Measurements from ENCODE around the gene GPR61. TPM values are rescaled to one million over a fixed set of nuclear protein-coding genes. Genes with fewer than 3 reads are reported as not detected.
A peak's percentile ranks its signal among the peaks of the same experiment; 100 is the strongest.

Gene GPR61
- polyA plus RNA-seq, 1 donor from 2014 or later = 9.7 TPM

DNA sequence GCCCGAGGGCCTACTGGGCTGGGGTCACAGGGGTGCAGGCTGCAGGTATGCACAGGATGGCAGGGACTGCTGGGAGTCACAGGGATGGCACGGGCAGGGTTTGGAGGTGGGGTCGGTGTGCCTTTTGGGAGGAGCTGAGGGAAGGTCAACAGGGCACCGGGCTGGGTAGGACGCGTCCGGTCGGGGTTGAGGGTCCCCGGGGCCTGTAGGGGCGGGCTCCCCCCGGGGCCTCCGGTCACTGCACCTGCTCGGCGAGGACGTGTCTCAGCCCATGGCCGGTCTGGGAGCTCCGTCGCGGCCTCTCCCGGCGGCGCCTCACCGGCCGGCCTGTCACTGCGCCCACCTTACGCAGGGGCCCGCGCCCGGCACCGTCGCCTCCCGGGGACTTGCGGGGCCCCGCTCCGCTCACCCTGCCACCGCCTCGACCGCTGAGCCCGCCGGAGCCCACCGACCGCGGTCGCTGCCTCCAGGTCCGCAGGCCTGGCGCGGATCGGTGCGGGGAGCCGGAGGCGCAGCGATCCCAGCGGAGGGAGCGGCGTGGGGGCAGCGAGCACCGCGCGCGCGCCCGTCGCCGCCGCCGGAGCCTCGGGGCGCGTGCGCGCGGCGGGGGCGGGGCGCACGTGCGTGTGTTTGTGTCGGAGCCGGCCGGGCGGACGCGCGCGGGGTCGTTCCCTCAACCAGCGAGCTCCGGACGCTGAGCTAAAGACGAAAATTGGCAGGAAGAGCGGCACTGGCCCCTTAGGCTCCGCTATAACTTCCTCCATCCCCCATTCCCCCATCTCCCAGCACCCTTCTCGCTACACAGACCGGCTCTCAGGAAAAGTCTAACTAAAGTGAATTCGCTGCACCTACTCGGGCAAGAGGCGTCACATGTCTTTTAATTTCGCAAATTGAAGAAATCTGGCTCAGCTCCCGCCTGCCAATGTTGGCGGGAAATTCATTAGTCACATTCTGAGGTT is 30.2 kb upstream of the GPR61 start, which contains the start of gene AMIGO1:
Gene AMIGO1 (minus strand): TSS at position 552 of the 959 bp plus-strand sequence. CDS start 815 bp downstream, outside the sequence.
- no peaks in the 10 kb centered on the region for H3F3A ChIP-seq (ENCODE audit: insufficient read depth, low read length, poor library complexity, severe bottlenecking)
- H3K9me2 ChIP-seq (ENCODE audit: insufficient read depth, low read length) = no peaks in the 10 kb centered on the region
- peak within 1 kb of the TSS; percentile 97 for H3K4me2 ChIP-seq (ENCODE audit: low read length)
- peak within 1 kb of the TSS; percentile 68 for H3K9ac ChIP-seq (ENCODE audit: low read length)
- no peaks in the 10 kb centered on the region for H3K79me2 ChIP-seq (replicated peaks; ENCODE audit: insufficient read depth, low read length)
- H3K27me3 ChIP-seq (ENCODE audit: insufficient read depth, low read depth, low read length) = no peaks in the 10 kb centered on the region
- no peaks in the 10 kb centered on the region for H3K9me3 ChIP-seq (ENCODE audit: low read length)
- no peaks in the 10 kb centered on the region for H4K20me1 ChIP-seq (ENCODE audit: insufficient read depth)
- TF ChIP-seq, protein P1, sequence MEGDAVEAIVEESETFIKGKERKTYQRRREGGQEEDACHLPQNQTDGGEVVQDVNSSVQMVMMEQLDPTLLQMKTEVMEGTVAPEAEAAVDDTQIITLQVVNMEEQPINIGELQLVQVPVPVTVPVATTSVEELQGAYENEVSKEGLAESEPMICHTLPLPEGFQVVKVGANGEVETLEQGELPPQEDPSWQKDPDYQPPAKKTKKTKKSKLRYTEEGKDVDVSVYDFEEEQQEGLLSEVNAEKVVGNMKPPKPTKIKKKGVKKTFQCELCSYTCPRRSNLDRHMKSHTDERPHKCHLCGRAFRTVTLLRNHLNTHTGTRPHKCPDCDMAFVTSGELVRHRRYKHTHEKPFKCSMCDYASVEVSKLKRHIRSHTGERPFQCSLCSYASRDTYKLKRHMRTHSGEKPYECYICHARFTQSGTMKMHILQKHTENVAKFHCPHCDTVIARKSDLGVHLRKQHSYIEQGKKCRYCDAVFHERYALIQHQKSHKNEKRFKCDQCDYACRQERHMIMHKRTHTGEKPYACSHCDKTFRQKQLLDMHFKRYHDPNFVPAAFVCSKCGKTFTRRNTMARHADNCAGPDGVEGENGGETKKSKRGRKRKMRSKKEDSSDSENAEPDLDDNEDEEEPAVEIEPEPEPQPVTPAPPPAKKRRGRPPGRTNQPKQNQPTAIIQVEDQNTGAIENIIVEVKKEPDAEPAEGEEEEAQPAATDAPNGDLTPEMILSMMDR (IDR thresholded peaks at IDR 0.05; ENCODE audit: poor library complexity, severe bottlenecking) = no peak
- TF ChIP-seq, protein P2, sequence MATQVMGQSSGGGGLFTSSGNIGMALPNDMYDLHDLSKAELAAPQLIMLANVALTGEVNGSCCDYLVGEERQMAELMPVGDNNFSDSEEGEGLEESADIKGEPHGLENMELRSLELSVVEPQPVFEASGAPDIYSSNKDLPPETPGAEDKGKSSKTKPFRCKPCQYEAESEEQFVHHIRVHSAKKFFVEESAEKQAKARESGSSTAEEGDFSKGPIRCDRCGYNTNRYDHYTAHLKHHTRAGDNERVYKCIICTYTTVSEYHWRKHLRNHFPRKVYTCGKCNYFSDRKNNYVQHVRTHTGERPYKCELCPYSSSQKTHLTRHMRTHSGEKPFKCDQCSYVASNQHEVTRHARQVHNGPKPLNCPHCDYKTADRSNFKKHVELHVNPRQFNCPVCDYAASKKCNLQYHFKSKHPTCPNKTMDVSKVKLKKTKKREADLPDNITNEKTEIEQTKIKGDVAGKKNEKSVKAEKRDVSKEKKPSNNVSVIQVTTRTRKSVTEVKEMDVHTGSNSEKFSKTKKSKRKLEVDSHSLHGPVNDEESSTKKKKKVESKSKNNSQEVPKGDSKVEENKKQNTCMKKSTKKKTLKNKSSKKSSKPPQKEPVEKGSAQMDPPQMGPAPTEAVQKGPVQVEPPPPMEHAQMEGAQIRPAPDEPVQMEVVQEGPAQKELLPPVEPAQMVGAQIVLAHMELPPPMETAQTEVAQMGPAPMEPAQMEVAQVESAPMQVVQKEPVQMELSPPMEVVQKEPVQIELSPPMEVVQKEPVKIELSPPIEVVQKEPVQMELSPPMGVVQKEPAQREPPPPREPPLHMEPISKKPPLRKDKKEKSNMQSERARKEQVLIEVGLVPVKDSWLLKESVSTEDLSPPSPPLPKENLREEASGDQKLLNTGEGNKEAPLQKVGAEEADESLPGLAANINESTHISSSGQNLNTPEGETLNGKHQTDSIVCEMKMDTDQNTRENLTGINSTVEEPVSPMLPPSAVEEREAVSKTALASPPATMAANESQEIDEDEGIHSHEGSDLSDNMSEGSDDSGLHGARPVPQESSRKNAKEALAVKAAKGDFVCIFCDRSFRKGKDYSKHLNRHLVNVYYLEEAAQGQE (IDR thresholded peaks at IDR 0.05; ENCODE audit: borderline replicate concordance) = no peak
- TF ChIP-seq POLR2AphosphoS5 (IDR thresholded peaks at IDR 0.05) = peak; percentile 55
- TF ChIP-seq MXI1 (conservative IDR thresholded peaks at IDR 0.05; ENCODE audit: poor library complexity, severe bottlenecking) = peak; percentile 93
- TF ChIP-seq RAD21 (conservative IDR thresholded peaks at IDR 0.05) = no peak
- no peak for TF ChIP-seq TAF1 (IDR thresholded peaks at IDR 0.05; ENCODE audit: low read depth)
- no peak for TF ChIP-seq EP300 (conservative IDR thresholded peaks at IDR 0.05; ENCODE audit: poor library complexity, severe bottlenecking)
- TF ChIP-seq SMC3 (conservative IDR thresholded peaks at IDR 0.05; ENCODE audit: poor library complexity) = peak; percentile 13
- TF ChIP-seq EZH2 (IDR thresholded peaks at IDR 0.05; ENCODE audit: borderline replicate concordance, insufficient read depth, low read length, poor library complexity, severe bottlenecking) = no peak
- no peak within 1 kb of the TSS for H3K27ac ChIP-seq (ENCODE audit: low read length)
- peak within 1 kb of the TSS; percentile 83 for H3K4me3 ChIP-seq (ENCODE audit: low read length)
- no peaks in the 10 kb centered on the region for H3K36me3 ChIP-seq (ENCODE audit: insufficient read depth, low read length)
- H2AFZ ChIP-seq (ENCODE audit: low read depth, low read length) = peak within 1 kb of the TSS; percentile 40

DNA sequence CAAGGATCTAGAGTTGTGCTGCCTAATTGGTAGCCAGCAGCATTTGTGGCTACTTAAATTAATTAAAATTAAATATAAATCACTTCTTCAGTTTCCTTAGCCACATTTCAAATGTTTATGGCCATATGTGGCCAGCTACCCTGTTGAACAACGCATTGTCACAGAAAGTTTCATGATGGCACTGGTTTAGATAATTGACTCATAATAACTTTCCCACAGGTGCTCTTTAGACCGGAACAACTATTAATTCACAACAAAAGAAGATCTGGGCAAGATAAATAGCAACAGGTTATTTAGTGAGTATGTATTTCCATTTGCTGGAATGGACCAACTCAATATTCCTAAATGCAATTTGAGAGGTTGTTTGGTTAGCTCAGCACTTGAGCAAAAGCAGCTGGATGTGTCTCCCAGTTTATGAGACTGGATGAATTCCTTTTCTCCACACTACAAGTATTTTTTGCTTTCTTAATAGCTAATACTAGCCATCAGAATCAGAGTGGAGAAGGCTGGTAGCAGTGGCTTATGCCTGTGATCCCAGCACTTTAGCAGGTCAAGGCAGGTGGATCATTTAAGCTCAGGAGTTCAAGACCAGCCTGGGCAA is 26.5 kb upstream of the GPR61 start:
- H3K27me3 ChIP-seq (ENCODE audit: insufficient read depth, low read depth, low read length) = no peaks in the 10 kb centered on the region
- TF ChIP-seq TAF1 (IDR thresholded peaks at IDR 0.05; ENCODE audit: low read depth) = no peak
- TF ChIP-seq, protein P1 (IDR thresholded peaks at IDR 0.05; ENCODE audit: poor library complexity, severe bottlenecking) = no peak
- TF ChIP-seq EZH2 (IDR thresholded peaks at IDR 0.05; ENCODE audit: borderline replicate concordance, insufficient read depth, low read length, poor library complexity, severe bottlenecking) = no peak
- TF ChIP-seq EP300 (conservative IDR thresholded peaks at IDR 0.05; ENCODE audit: poor library complexity, severe bottlenecking) = no peak
- TF ChIP-seq, protein P2 (IDR thresholded peaks at IDR 0.05; ENCODE audit: borderline replicate concordance) = no peak
- no peaks in the 10 kb centered on the region for H3K79me2 ChIP-seq (replicated peaks; ENCODE audit: insufficient read depth, low read length)
- no peak overlapping the region for H3K4me3 ChIP-seq (ENCODE audit: low read length)
- no peak overlapping the region for H2AFZ ChIP-seq (ENCODE audit: low read depth, low read length)
- H3K9me3 ChIP-seq (ENCODE audit: low read length) = no peaks in the 10 kb centered on the region
- no peaks in the 10 kb centered on the region for H3K36me3 ChIP-seq (ENCODE audit: insufficient read depth, low read length)
- no peak overlapping the region for H3K27ac ChIP-seq (ENCODE audit: low read length)
- H3K4me2 ChIP-seq (ENCODE audit: low read length) = no peak overlapping the region
- no peaks in the 10 kb centered on the region for H4K20me1 ChIP-seq (ENCODE audit: insufficient read depth)
- H3F3A ChIP-seq (ENCODE audit: insufficient read depth, low read length, poor library complexity, severe bottlenecking) = no peaks in the 10 kb centered on the region
- H3K9ac ChIP-seq (ENCODE audit: low read length) = no peak overlapping the region
- H3K9me2 ChIP-seq (ENCODE audit: insufficient read depth, low read length) = no peaks in the 10 kb centered on the region
